Duodenal mucosa (tissue), 2 donors: Measurements from ENCODE around the gene ABT1.

Source experiments
- H3K27ac ChIP-seq: one replicate; pipeline ENCODE4 v1.7.0; 2013; ENCODE audit warnings: low read depth, low read length
- H3K27me3 ChIP-seq, 2 donors: one replicate each; pipeline ENCODE4 v1.7.0; 2013; ENCODE audit warnings: low read length in 2 of 2, control low read depth in 1 of 2; ENCODE audit not compliant: insufficient read depth in 2 of 2, control insufficient read depth in 1 of 2
- H3K36me3 ChIP-seq, 2 donors: one replicate each; pipeline ENCODE4 v1.7.0; 2013; ENCODE audit warnings: low read length in 2 of 2, control low read depth in 1 of 2; ENCODE audit not compliant: insufficient read depth in 2 of 2, control insufficient read depth in 1 of 2
- H3K4me1 ChIP-seq, 2 donors: one replicate each; pipeline ENCODE4 v1.7.0; 2013; ENCODE audit warnings: low read length in 2 of 2, control low read depth in 1 of 2; ENCODE audit not compliant: insufficient read depth in 2 of 2, control insufficient read depth in 1 of 2
- H3K4me3 ChIP-seq, 2 donors: one replicate each; pipeline ENCODE4 v1.7.0; 2013; ENCODE audit warnings: low read length in 2 of 2, low read depth in 1 of 2
- H3K9ac ChIP-seq, 2 donors: one replicate each; pipeline ENCODE4 v1.7.0; 2013; ENCODE audit warnings: low read length in 2 of 2, low read depth in 1 of 2
- H3K9me3 ChIP-seq, 2 donors: one replicate each; pipeline ENCODE4 v1.7.0; 2013; ENCODE audit warnings: low read length in 2 of 2, control low read depth in 1 of 2; ENCODE audit not compliant: control insufficient read depth in 1 of 2

The ABT1 gene

GRCh38 chr6:26555505-26556262 lies 41.1 kb upstream of the ABT1 start:
- H3K27ac ChIP-seq, result no peak overlapping the region
- no peaks in the 10 kb centered on the region for H3K27me3 ChIP-seq
- peaks cover 7 to 8% of the 10 kb centered on the region in 2 donors for H3K4me1 ChIP-seq
- H3K9me3 ChIP-seq, result no peaks in the 10 kb centered on the region
- no peaks in the 10 kb centered on the region for H3K36me3 ChIP-seq
- peak overlapping the region in 1 of 2 donors; percentile 70 for H3K4me3 ChIP-seq
- H3K9ac ChIP-seq, result no peak overlapping the region

GRCh38 chr6:26556263-26557070 lies 40.3 kb upstream of the ABT1 start:
- Histone ChIP-seq H3K36me3 (no peaks in the 10 kb centered on the region), H3K27me3 (no peaks in the 10 kb centered on the region), H3K4me3 (no peak overlapping the region), H3K9me3 (no peaks in the 10 kb centered on the region), H3K9ac (no peak overlapping the region), H3K27ac (no peak overlapping the region), H3K4me1 (peaks cover 7 to 8% of the 10 kb centered on the region in 2 donors)

DNA sequence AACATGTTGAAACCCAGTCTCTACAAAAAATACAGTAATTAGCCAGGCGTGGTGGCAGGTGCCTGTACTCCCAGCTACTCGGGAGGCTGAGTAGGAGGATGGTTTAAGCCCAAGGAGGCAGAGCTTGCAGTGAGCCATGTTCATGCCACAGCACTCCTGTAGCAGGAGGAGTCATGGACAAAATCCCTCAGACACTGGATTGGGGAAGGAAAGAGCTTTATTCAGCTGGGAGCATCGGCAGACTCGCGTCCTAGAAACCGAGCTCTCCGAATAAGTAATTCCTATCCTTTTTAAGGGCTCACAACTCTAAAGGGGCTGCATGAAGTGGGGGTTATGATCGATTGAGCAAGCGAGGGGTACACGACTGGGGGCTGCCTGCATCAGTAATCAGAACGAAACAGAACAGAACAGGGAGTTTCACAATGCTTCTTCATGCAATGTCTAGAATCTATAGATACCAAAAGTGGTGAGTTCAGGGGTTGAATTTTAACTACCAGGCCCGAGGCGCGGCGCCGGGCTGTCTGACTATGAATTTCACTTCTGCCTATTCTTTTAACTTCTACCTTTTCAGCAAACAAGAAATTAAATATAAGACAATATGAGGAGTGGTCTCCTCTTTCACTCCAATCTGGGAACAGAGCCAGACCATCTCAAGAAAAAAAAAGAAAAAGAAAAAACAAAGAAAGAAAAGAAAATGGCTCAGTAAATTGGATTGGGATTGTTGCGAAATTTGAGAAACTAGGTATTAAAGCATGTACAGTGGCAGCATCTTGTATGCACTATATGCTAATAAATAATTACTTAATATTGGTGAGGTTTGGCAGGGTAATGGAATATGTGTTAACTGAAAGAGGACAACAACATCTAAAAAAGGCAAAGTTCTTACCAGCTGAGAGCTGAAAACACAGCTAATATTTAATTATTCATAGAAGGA lies 35.0 kb upstream of the ABT1 start:
- Histone ChIP-seq H3K4me1 (no peaks in the 10 kb centered on the region), H3K27ac (no peak overlapping the region), H3K4me3 (no peak overlapping the region), H3K27me3 (no peaks in the 10 kb centered on the region), H3K36me3 (no peaks in the 10 kb centered on the region), H3K9ac (no peak overlapping the region), H3K9me3 (no peaks in the 10 kb centered on the region)

DNA sequence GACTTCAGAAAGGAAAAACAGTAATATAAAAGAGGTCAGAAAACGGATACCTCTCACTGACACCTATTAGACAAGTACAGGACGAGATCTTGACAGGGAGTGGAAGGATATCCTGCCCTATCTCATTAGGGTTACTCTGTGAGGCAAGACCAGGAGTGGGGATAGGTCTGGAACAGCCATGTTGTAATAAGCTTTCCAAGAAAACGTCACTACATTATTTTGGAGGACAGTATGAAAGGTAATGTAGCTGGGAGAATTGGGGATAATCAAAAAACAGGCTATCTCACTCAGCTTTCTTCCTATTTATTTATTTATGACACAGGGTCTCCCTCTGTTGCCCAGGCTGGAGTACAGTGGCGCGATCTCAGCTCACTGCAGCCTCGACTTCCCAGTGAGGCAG lies 33.3 kb upstream of the ABT1 start:
- no peaks in the 10 kb centered on the region for H3K27me3 ChIP-seq
- H3K9me3 ChIP-seq, result no peaks in the 10 kb centered on the region
- no peak overlapping the region for H3K9ac ChIP-seq
- no peak overlapping the region for H3K4me3 ChIP-seq
- H3K4me1 ChIP-seq, result no peaks in the 10 kb centered on the region
- H3K36me3 ChIP-seq, result no peaks in the 10 kb centered on the region
- no peak overlapping the region for H3K27ac ChIP-seq

- Histone ChIP-seq H3K4me3 (peak overlapping the region; percentile 81 to 83), H3K9me3 (no peaks in the 10 kb centered on the region), H3K27me3 (no peaks in the 10 kb centered on the region), H3K36me3 (no peaks in the 10 kb centered on the region), H3K9ac (peak overlapping the region; percentile 34 to 64), H3K4me1 (peaks cover 0 to 6% of the 10 kb centered on the region in 2 donors), H3K27ac (no peak overlapping the region)
Observed at GRCh38 chr6:26568601-26569432, 27.9 kb upstream of the ABT1 start.

DNA sequence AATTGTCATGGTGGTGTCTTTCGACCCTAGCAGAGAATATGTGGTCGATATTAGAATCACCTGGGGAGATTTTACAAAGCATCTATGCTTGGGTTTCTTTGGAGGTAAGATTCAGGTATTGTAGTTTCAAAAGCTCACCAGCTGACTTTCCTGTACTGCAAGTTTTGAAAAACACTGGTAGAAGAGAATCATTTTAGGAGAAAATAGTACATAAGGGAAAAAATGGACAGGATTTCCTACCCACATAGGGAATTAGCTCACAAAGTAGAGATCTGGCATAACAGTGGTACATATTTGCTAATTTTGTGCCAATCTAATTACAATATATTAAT lies 27.4 kb upstream of the ABT1 start:
- Histone ChIP-seq H3K36me3 (no peaks in the 10 kb centered on the region), H3K4me1 (peaks cover 0 to 6% of the 10 kb centered on the region in 2 donors), H3K9me3 (no peaks in the 10 kb centered on the region), H3K9ac (no peak overlapping the region), H3K4me3 (peak overlapping the region; percentile 81 to 83), H3K27ac (no peak overlapping the region), H3K27me3 (no peaks in the 10 kb centered on the region)

GRCh38 chr6:26570027-26570809 lies 26.5 kb upstream of the ABT1 start:
- Histone ChIP-seq H3K36me3 (no peaks in the 10 kb centered on the region), H3K9ac (no peak overlapping the region), H3K27me3 (no peaks in the 10 kb centered on the region), H3K4me1 (peaks cover 0 to 6% of the 10 kb centered on the region in 2 donors), H3K27ac (no peak overlapping the region), H3K9me3 (no peaks in the 10 kb centered on the region), H3K4me3 (no peak overlapping the region)

DNA sequence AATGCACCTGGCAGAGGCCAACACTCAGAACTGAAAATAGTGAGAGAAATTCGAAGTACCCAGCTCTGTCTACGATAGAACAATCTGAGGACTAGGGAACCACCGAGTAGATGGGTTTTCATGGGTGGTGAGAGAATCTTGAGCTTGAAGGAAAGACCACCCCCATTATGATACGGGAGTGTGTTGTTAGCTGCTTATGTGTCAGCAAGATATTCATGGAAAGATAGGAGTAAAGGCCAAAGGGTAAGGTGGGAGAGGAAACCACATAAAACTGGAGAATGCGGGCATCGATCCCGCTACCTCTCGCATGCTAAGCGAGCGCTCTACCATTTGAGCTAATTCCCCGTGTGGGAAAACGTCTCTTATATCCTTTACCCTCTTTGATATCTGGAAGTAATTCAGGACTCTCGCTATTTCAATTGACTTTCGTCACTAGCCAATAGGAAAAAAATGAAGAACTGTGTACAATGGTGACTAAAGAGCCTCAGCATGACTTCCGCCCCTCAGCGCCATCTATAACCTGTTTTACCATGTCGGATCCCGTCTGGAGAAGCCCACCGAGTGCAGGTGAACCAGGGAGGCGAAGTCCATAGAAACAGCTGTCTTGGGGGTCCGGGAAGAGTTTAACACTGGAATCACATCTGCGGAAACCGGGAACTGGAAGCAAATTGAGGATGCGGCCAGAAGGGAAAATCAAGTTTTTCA lies 25.0 kb upstream of the ABT1 start:
- peak overlapping the region; percentile 47 to 80 for H3K9ac ChIP-seq
- peak overlapping the region; percentile 72 to 80 for H3K4me3 ChIP-seq
- H3K27ac ChIP-seq, result no peak overlapping the region
- H3K9me3 ChIP-seq, result no peaks in the 10 kb centered on the region
- no peaks in the 10 kb centered on the region for H3K36me3 ChIP-seq
- peaks cover 5 to 13% of the 10 kb centered on the region in 2 donors for H3K27me3 ChIP-seq
- peaks cover 0 to 6% of the 10 kb centered on the region in 2 donors for H3K4me1 ChIP-seq
